ENCODE results near the gene PDGFC. TPM values are rescaled to one million over a fixed set of nuclear protein-coding genes. Genes with fewer than 3 reads are reported as not detected.

The PDGFC gene
- total RNA-seq, 1 experiment from 2014 or later: 33.1 TPM

DNA sequence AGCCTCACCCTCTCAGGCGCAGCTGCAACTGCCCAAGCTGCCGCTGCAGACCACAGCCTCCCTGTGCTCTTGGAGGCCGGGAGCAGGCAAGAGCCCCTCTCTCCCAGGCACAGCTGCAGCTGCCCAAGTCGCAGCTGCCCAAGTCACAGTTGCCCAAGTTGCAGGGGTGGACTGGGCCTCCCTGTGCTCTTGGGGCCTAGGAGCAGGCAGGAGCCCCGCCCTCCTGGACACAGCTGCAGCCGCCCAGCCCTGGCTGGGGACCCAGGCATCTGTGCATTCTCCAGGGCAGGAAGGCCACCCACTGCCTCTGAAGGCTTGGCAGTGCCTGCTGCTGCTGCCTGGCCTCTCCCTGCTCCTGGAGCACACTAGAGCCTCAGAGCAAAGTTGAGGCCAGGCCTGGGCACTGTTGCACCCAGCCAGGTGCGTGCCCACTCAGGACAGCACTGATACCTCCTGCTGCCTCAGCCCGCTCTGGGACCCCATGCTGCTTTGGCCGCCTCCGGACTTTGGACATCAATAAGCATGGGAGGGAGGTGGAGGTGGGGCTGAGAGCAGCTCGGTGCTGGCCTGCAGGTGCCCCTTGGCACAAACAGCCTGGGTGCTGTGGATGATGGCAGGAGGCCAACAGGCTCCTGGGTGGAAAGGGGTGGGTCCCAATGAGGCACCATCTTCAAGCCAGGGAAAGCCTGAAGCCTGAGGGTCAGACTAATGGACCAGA is 247.5 kb downstream of the PDGFC start:
- CTCF ChIA-PET: no interaction called here
- POLR2A ChIA-PET (ENCODE audit: unreplicated experiment): no interaction called here
- Histone ChIP-seq H3K27me3 (ENCODE audit: insufficient read depth, low read depth) (no peaks in the 10 kb centered on the region), H3K4me2 (no peak overlapping the region), H4K20me1 (ENCODE audit: insufficient read depth) (no peaks in the 10 kb centered on the region), H3K79me2 (ENCODE audit: low read depth) (no peaks in the 10 kb centered on the region), H3K36me3 (ENCODE audit: low read depth) (no peaks in the 10 kb centered on the region), H3F3A (ENCODE audit: insufficient read depth, low read depth) (no peaks in the 10 kb centered on the region), H3K9me2 (ENCODE audit: insufficient read depth) (no peaks in the 10 kb centered on the region), H3K4me3 (no peak overlapping the region), H2AFZ (no peak overlapping the region), H3K9me3 (ENCODE audit: insufficient read depth, low read depth) (no peaks in the 10 kb centered on the region), H3K4me1 (replicated peaks; ENCODE audit: insufficient read depth) (no peaks in the 10 kb centered on the region), H3K27ac (no peak overlapping the region)
- no peak for DNase-seq
- TF ChIP-seq, protein P1, sequence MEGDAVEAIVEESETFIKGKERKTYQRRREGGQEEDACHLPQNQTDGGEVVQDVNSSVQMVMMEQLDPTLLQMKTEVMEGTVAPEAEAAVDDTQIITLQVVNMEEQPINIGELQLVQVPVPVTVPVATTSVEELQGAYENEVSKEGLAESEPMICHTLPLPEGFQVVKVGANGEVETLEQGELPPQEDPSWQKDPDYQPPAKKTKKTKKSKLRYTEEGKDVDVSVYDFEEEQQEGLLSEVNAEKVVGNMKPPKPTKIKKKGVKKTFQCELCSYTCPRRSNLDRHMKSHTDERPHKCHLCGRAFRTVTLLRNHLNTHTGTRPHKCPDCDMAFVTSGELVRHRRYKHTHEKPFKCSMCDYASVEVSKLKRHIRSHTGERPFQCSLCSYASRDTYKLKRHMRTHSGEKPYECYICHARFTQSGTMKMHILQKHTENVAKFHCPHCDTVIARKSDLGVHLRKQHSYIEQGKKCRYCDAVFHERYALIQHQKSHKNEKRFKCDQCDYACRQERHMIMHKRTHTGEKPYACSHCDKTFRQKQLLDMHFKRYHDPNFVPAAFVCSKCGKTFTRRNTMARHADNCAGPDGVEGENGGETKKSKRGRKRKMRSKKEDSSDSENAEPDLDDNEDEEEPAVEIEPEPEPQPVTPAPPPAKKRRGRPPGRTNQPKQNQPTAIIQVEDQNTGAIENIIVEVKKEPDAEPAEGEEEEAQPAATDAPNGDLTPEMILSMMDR (conservative IDR thresholded peaks at IDR 0.05): no peak
- TF ChIP-seq EZH2 (IDR thresholded peaks at IDR 0.05; ENCODE audit: low read depth): no peak
- intact Hi-C loops (cut with micrococcal nuclease; ENCODE audit: unreplicated experiment): no loop called here
- BruUV-seq (replicated peaks): no TSS peak

DNA sequence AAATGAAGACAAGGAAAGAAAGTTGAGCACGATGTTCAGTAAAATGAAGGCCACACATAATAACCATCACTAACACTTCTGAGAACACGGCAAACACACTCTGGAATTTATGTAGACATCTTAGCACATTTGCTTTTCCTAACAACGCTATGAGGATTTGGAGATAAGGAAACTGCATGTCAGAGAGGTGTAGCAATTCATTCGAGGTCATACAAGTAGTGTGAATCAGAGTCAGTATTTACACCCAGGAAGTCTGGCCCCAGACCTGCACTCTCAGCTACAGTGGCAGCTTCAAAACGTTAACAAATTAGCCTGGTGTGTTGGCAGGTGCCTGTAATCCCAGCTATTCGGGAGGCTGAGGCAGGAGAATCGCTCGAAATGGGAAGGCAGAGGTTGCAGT is 253.4 kb downstream of the PDGFC start:
- Histone ChIP-seq H3K9me2 (ENCODE audit: insufficient read depth) (no peaks in the 10 kb centered on the region), H3K27me3 (ENCODE audit: insufficient read depth, low read depth) (no peaks in the 10 kb centered on the region), H3F3A (ENCODE audit: insufficient read depth, low read depth) (no peaks in the 10 kb centered on the region), H2AFZ (no peak overlapping the region), H3K4me1 (replicated peaks; ENCODE audit: insufficient read depth) (no peaks in the 10 kb centered on the region), H3K9me3 (ENCODE audit: insufficient read depth, low read depth) (no peaks in the 10 kb centered on the region), H3K36me3 (ENCODE audit: low read depth) (no peaks in the 10 kb centered on the region), H3K79me2 (ENCODE audit: low read depth) (no peaks in the 10 kb centered on the region), H3K27ac (no peak overlapping the region), H3K4me2 (no peak overlapping the region), H3K4me3 (no peak overlapping the region), H4K20me1 (ENCODE audit: insufficient read depth) (no peaks in the 10 kb centered on the region)
- TF ChIP-seq, protein P1 (conservative IDR thresholded peaks at IDR 0.05): no peak
- TF ChIP-seq EZH2 (IDR thresholded peaks at IDR 0.05; ENCODE audit: low read depth): no peak
- ChIA-PET CTCF (interaction anchor here (0.7 kb wide), 1 partner anchor 223 kb away, joined by 6 read pairs; no protein-coding TSS in a partner anchor), POLR2A (ENCODE audit: unreplicated experiment) (no interaction called here)
- intact Hi-C loops (cut with micrococcal nuclease; ENCODE audit: unreplicated experiment): no loop called here
- BruUV-seq (replicated peaks): no TSS peak
- DNase-seq: no peak

DNA sequence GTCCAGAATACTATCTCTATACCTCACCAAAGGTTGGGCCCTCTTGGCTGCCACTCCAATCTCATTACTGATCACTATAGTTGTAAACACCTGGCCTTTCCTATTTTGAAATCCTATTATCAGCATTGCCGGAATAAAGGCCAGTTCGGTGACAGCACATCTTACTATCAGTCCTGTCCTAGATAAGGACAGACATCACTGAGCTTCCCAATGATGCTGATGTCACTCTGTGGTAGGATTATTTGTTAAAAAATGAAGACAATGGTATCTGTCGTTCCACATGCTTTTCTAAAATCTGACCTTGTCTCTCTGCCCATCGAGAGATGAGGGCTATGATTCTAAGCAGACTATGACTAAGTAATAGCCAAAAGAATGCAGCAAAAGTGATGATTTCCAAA is 260.4 kb downstream of the PDGFC start:
- CTCF ChIA-PET: interaction anchor here (0.6 kb wide), 1 partner anchor 730 kb away, joined by 5 read pairs; no protein-coding TSS in a partner anchor
- BruUV-seq (replicated peaks): no TSS peak

More for the DNA sequence above, 260.4 kb downstream of the PDGFC start:
- H3F3A ChIP-seq (ENCODE audit: insufficient read depth, low read depth): no peaks in the 10 kb centered on the region
- no peaks in the 10 kb centered on the region for H3K79me2 ChIP-seq (ENCODE audit: low read depth)
- DNase-seq: no peak
- intact Hi-C loops (cut with micrococcal nuclease; ENCODE audit: unreplicated experiment): no loop called here
- H3K9me2 ChIP-seq (ENCODE audit: insufficient read depth): no peaks in the 10 kb centered on the region
- H3K27ac ChIP-seq: no peak overlapping the region
- H3K9me3 ChIP-seq (ENCODE audit: insufficient read depth, low read depth): no peaks in the 10 kb centered on the region
- H3K4me2 ChIP-seq: no peak overlapping the region
- POLR2A ChIA-PET (ENCODE audit: unreplicated experiment): no interaction called here
- H3K27me3 ChIP-seq (ENCODE audit: insufficient read depth, low read depth): no peaks in the 10 kb centered on the region
- H3K4me1 ChIP-seq (replicated peaks; ENCODE audit: insufficient read depth): no peaks in the 10 kb centered on the region
- H4K20me1 ChIP-seq (ENCODE audit: insufficient read depth): no peaks in the 10 kb centered on the region
- H2AFZ ChIP-seq: no peak overlapping the region
- H3K4me3 ChIP-seq: no peak overlapping the region
- TF ChIP-seq EZH2 (IDR thresholded peaks at IDR 0.05; ENCODE audit: low read depth): no peak
- TF ChIP-seq, protein P1 (conservative IDR thresholded peaks at IDR 0.05): no peak
- H3K36me3 ChIP-seq (ENCODE audit: low read depth): no peaks in the 10 kb centered on the region

Other genes with a start within 250 kb of the PDGFC start
- gene GLRB, start 104.4 kb upstream of the PDGFC start, total RNA-seq (2021): 7.0 and 7.3 TPM in 2 replicates
- not detected in 2 replicates for gene GRIA2, start 248.9 kb upstream of the PDGFC start, total RNA-seq (2021)

Data from PC-9 (cell line).